ENCODE measurements around the gene PHRF1. TPM values are rescaled to one million over a fixed set of nuclear protein-coding genes. Genes with fewer than 3 reads are reported as not detected.

Gene PHRF1, protein sequence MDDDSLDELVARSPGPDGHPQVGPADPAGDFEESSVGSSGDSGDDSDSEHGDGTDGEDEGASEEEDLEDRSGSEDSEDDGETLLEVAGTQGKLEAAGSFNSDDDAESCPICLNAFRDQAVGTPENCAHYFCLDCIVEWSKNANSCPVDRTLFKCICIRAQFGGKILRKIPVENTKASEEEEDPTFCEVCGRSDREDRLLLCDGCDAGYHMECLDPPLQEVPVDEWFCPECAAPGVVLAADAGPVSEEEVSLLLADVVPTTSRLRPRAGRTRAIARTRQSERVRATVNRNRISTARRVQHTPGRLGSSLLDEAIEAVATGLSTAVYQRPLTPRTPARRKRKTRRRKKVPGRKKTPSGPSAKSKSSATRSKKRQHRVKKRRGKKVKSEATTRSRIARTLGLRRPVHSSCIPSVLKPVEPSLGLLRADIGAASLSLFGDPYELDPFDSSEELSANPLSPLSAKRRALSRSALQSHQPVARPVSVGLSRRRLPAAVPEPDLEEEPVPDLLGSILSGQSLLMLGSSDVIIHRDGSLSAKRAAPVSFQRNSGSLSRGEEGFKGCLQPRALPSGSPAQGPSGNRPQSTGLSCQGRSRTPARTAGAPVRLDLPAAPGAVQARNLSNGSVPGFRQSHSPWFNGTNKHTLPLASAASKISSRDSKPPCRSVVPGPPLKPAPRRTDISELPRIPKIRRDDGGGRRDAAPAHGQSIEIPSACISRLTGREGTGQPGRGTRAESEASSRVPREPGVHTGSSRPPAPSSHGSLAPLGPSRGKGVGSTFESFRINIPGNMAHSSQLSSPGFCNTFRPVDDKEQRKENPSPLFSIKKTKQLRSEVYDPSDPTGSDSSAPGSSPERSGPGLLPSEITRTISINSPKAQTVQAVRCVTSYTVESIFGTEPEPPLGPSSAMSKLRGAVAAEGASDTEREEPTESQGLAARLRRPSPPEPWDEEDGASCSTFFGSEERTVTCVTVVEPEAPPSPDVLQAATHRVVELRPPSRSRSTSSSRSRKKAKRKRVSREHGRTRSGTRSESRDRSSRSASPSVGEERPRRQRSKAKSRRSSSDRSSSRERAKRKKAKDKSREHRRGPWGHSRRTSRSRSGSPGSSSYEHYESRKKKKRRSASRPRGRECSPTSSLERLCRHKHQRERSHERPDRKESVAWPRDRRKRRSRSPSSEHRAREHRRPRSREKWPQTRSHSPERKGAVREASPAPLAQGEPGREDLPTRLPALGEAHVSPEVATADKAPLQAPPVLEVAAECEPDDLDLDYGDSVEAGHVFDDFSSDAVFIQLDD (N-terminal part only)
- total RNA-seq = 10 to 100 TPM; 46.8 to 48.6 TPM

- H3K4me3 Mint-ChIP-seq = peak within 1 kb of the TSS; percentile 91
- ChIA-PET CTCF (interaction anchor here (0.7 to 1.8 kb wide), 9 partner anchors 9 to 338 kb away, joined by 3 to 7 read pairs (median 4); no protein-coding TSS in a partner anchor), POLR2A (interaction anchor here (0.5 to 0.7 kb wide), 5 partner anchors 10 to 127 kb away, joined by 3 to 4 read pairs (median 3); no protein-coding TSS in a partner anchor)
- H3K4me1 Mint-ChIP-seq = peaks cover 53% of the 10 kb centered on the region
- H3K36me3 Mint-ChIP-seq (ENCODE audit: low read depth) = peaks cover 11% of the 10 kb centered on the region
- no peaks in the 10 kb centered on the region for H3K9me3 Mint-ChIP-seq
- H3K27ac Mint-ChIP-seq = peak within 1 kb of the TSS; percentile 100
- H3K27me3 Mint-ChIP-seq = peaks cover 7% of the 10 kb centered on the region
- DNase-seq = peak; percentile 94
Observed at GRCh38 chr11:575996-576768, at the start of gene PHRF1. Gene PHRF1, plus strand, starts transcription at chr11:576470. Its CDS starts 5,043 bp downstream, at chr11:581513.

DNA sequence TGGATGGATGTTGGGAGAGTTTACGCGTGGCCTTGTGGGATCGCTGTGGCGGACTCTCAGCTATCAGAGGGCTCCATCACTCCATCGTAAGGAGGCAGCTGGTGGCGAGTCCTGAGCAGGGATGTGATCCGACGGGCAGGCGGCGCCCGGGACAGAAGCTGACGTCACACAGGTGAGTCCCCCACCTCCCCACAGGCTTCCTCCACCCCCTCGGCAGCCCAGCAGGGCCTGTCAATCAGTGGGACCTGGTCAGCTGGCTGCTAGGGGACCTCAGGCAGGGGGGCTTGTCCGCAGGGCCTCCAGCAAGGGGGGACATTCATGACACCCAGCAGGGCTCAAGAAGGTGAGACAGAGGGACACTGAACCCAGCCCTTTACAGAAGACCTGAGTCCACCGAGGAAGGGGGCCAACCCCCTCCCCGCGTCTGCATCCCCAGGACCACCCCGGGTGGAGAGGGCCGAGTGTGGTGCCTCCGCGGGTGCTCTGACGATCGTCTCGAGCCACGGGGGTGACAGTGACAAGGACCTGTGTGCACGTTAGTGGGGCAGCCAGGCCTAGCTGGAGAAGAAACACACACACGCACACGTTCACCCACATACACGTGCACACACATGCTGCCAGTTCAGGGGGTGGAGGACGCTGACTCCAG, 48.0 kb upstream of the PHRF1 start:
- H3K27me3 Mint-ChIP-seq = no peaks in the 10 kb centered on the region
- no peak overlapping the region for H3K4me3 Mint-ChIP-seq
- H3K4me1 Mint-ChIP-seq = no peaks in the 10 kb centered on the region
- H3K9me3 Mint-ChIP-seq = no peaks in the 10 kb centered on the region
- no peak for DNase-seq
- H3K27ac Mint-ChIP-seq = no peak overlapping the region
- POLR2A ChIA-PET = no interaction called here
- CTCF ChIA-PET = interaction anchor here (1.0 to 1.1 kb wide), 2 partner anchors 9 to 11 kb away, joined by 3 to 4 read pairs; no protein-coding TSS in a partner anchor
- H3K36me3 Mint-ChIP-seq (ENCODE audit: low read depth) = peaks cover 10% of the 10 kb centered on the region

DNA sequence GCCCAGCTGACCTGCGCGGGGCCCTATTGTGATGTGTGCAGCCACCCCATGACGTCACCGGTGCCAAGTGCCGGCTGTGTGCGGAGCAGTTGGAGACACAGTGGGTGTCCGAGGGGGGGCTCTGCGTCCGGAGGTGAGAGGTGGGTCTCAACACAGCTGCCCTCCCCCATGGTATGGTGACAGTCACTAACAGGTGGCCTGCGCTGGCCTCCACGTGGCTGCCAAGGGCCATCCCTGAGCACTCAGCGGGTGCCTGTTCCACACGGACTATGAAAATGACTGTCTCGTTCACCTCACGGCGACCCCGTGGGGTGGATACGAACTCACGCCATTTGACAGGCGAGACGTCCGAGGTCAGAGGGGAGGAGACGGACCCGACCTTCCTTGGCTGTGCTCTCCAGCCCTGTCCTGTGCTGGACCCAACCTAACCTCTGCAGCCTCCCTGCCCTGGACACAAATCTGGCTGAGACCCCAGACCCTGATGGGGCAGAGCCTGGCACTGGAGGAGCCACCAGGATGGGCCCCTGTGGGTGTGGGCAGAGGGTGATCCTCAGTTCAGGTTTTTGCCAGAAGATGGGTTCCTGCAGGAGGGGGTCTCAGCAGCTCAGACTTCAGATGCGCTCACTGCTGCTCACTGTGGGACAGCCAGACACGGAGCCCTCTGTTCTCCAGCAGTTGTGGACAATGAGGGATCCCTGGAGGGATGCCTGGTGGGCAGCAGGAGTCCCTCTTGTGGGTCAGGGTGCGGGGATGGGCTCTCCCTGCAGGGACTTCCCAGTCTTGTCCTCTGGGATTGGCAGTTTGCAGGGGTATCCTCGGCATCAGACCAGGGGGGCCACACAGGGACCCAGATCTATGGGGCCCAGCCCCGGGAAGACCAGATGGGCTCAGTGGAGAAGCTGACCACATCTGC, 47.2 kb upstream of the PHRF1 start:
- CTCF ChIA-PET = interaction anchor here (1.1 kb wide), 1 partner anchor 10 kb away, joined by 4 read pairs; no protein-coding TSS in a partner anchor
- peaks cover 4% of the 10 kb centered on the region for H3K4me1 Mint-ChIP-seq
- peaks cover 10% of the 10 kb centered on the region for H3K36me3 Mint-ChIP-seq (ENCODE audit: low read depth)
- no peak for DNase-seq
- H3K4me3 Mint-ChIP-seq = no peak overlapping the region
- H3K27ac Mint-ChIP-seq = no peak overlapping the region
- H3K27me3 Mint-ChIP-seq = no peaks in the 10 kb centered on the region
- POLR2A ChIA-PET = interaction anchor here (0.5 to 0.6 kb wide), 2 partner anchors 9 to 20 kb away, joined by 3 to 4 read pairs; no protein-coding TSS in a partner anchor
- no peaks in the 10 kb centered on the region for H3K9me3 Mint-ChIP-seq

GRCh38 chr11:529728-530411, 46.4 kb upstream of the PHRF1 start:
- H3K36me3 Mint-ChIP-seq (ENCODE audit: low read depth) = peaks cover 10% of the 10 kb centered on the region
- peaks cover 4% of the 10 kb centered on the region for H3K4me1 Mint-ChIP-seq
- ChIA-PET CTCF (no interaction called here), POLR2A (interaction anchor here (0.5 to 0.6 kb wide), 2 partner anchors 10 to 21 kb away, joined by 3 to 4 read pairs; no protein-coding TSS in a partner anchor)
- no peak overlapping the region for H3K27ac Mint-ChIP-seq
- no peak overlapping the region for H3K4me3 Mint-ChIP-seq
- no peaks in the 10 kb centered on the region for H3K9me3 Mint-ChIP-seq
- no peaks in the 10 kb centered on the region for H3K27me3 Mint-ChIP-seq
- no peak for DNase-seq

- POLR2A ChIA-PET = no interaction called here
Observed at GRCh38 chr11:530960-531831, 45.1 kb upstream of the PHRF1 start.

GRCh38 chr11:531919-532526, 44.2 kb upstream of the PHRF1 start:
- DNase-seq = no peak
- CTCF ChIA-PET = interaction anchor here (0.6 to 5.2 kb wide), 4 partner anchors 13 to 358 kb away, joined by 3 to 36 read pairs (median 4); no protein-coding TSS in a partner anchor
- POLR2A ChIA-PET = no interaction called here
- Mint-ChIP-seq H3K9me3 (no peaks in the 10 kb centered on the region), H3K4me3 (no peak overlapping the region), H3K36me3 (ENCODE audit: low read depth) (peaks cover 10% of the 10 kb centered on the region), H3K4me1 (peaks cover 9% of the 10 kb centered on the region), H3K27ac (no peak overlapping the region), H3K27me3 (no peaks in the 10 kb centered on the region)

More at GRCh38 chr11:530960-531831, 45.1 kb upstream of the PHRF1 start:
- Mint-ChIP-seq H3K4me1 (peaks cover 5% of the 10 kb centered on the region), H3K9me3 (no peaks in the 10 kb centered on the region), H3K27ac (no peak overlapping the region), H3K27me3 (no peaks in the 10 kb centered on the region), H3K4me3 (no peak overlapping the region), H3K36me3 (ENCODE audit: low read depth) (peaks cover 10% of the 10 kb centered on the region)
- CTCF ChIA-PET = interaction anchor here (0.6 to 5.2 kb wide), 3 partner anchors 13 to 122 kb away, joined by 3 to 36 read pairs (median 6); no protein-coding TSS in a partner anchor
- DNase-seq = no peak

GRCh38 chr11:532527-532985, 43.7 kb upstream of the PHRF1 start:
- Mint-ChIP-seq H3K27me3 (no peaks in the 10 kb centered on the region), H3K36me3 (ENCODE audit: low read depth) (peaks cover 10% of the 10 kb centered on the region), H3K4me3 (no peak overlapping the region), H3K27ac (no peak overlapping the region), H3K4me1 (peaks cover 11% of the 10 kb centered on the region), H3K9me3 (no peaks in the 10 kb centered on the region)
- ChIA-PET POLR2A (no interaction called here), CTCF (interaction anchor here (0.6 to 5.2 kb wide), 4 partner anchors 14 to 357 kb away, joined by 3 to 36 read pairs (median 3); no protein-coding TSS in a partner anchor)
- no peak for DNase-seq

DNA sequence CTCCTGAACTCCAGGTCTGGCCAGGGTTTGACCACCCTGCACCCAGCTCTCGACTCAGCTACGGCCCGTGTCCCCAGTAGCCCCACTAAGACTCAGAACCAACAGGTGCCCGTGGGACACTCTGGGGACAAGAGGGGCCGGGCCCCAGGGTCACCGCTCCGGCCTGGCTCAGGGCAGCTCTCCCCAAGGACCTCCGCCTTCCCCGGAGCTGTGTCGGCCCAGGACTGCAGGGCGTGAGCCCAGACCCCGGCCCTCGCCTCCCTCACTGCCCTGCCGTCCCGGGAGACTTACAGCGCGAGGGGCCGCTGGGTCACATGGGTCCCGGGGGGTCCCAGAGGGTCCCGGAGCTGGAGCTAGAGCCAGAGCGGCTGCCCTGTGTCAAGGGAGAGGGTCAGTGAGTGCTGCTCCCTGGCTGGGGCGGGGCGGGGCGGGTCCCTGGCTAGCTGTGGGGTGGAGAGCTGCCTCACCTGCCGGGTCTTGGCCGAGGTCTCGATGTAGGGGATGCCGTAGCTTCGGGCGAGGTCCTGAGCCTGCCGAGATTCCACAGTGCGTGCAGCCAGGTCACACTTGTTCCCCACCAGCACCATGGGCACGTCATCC, 43.2 kb upstream of the PHRF1 start:
- no peaks in the 10 kb centered on the region for H3K9me3 Mint-ChIP-seq
- peaks cover 16% of the 10 kb centered on the region for H3K4me1 Mint-ChIP-seq
- CTCF ChIA-PET = interaction anchor here (1.1 to 5.2 kb wide), 3 partner anchors 14 to 124 kb away, joined by 3 to 36 read pairs (median 3); no protein-coding TSS in a partner anchor
- H3K4me3 Mint-ChIP-seq = no peak overlapping the region
- DNase-seq = no peak
- H3K27me3 Mint-ChIP-seq = no peaks in the 10 kb centered on the region
- H3K27ac Mint-ChIP-seq = no peak overlapping the region
- POLR2A ChIA-PET = no interaction called here
- H3K36me3 Mint-ChIP-seq (ENCODE audit: low read depth) = peaks cover 10% of the 10 kb centered on the region
